GM19193 (cell line): ENCODE data around the gene TREML4.

Experiments used
- POLR2A ChIP-seq: IDR thresholded peaks from 4 replicates; pipeline ENCODE4 v1.6.1; 2011; ENCODE audit not compliant: insufficient read depth, insufficient read length; ENCODE audit errors: extremely low read depth

TREML4 gene

DNA sequence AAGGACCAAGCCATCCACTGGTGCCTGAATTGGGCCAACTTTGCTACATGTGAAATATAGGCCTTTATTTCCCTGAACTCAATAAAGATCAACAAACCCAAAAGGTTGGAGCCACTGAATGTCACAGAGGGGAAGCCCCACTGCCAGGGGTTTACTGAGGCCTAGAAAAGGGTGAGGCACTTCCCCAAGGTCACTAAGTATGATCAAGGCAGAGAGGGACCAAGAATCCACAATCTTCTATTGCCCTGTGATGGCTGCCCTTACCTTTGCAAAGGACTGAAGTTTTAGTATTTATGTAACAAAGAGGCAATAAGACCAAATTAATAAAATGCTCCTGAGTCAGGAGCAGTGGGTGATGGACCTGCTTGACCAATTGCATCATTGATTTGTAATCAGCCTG, 40.3 kb downstream of the TREML4 start:
- TF ChIP-seq POLR2A: no peak

DNA sequence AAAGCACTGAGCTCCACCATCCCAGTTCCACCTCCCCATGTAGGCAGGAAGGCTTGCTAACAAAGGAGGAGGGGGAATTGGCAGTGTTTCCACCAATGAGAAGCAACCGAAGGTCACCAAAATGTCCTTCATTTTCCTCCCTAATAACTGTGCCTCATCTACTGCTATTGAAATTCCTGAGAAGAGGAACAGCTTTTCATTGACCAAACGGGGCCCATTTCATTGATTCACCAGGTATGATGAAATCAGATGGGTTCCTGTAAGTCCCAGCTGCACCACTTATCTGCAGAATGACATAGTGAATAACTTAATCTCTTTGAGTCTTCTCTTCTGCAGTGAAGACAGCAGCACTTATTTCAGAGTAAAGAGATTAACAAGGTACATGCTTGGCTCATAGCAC, 41.0 kb downstream of the TREML4 start:
- no peak for TF ChIP-seq POLR2A

- TF ChIP-seq POLR2A: no peak
These were observed 41.6 kb downstream of the TREML4 start for GRCh38 chr6:41269716-41270115.

GRCh38 chr6:41271901-41272395, 43.8 kb downstream of the TREML4 start:
- TF ChIP-seq POLR2A: no peak

DNA sequence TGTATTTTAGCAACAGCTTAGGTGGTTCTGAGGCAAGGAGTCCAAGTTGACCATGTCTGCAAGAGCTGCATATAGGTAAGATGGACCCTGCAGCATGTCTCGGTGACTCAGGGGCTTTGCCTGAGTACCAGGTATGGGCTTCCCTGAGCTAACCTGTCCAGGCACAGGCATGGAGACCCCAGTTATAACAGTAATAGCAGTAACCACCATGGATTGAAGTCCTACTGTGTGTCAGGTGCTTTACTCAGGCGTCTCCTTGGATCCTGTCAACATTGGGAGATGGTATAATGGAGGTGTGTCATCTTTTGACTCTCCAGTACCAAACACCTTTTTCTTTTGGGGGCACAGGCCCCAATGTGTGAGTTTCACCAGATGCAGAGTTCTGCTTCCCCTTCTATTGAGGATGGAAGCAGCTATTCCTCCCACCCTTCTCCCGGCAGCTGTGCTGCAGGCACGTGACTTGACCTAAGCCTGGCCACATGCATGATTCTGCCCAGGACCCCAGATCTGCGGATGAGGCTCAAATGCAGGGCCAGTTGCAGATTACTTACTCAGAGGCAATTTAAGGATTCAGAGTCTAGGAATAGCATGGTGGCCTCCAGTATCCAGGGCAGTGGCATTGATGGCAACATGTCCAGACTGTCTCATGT, 44.6 kb downstream of the TREML4 start:
- no peak for TF ChIP-seq POLR2A

GRCh38 chr6:41273714-41274113, 45.6 kb downstream of the TREML4 start:
- TF ChIP-seq POLR2A: no peak

- no peak for TF ChIP-seq POLR2A
These were observed 46.1 kb downstream of the TREML4 start for GRCh38 chr6:41274256-41274655.

DNA sequence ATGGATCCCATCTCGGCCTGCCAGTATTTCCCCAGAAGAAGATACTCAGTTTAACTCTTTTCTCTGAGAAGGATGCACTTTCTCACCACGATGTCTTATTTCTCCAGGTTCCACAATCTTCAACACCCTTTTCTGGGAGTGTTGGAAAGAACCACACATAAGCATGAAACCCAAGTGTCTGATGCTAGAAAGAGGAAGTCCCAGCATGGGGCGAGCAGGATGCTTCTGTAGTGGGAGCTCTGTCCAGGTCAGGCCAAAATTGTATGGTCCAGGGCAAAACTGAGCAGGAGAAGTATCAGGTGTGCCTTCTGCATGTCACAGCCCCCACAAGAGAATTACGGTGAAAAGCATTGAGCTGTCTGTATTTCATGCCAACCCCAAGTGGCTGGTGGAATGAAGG, 47.3 kb downstream of the TREML4 start:
- TF ChIP-seq POLR2A: no peak

DNA sequence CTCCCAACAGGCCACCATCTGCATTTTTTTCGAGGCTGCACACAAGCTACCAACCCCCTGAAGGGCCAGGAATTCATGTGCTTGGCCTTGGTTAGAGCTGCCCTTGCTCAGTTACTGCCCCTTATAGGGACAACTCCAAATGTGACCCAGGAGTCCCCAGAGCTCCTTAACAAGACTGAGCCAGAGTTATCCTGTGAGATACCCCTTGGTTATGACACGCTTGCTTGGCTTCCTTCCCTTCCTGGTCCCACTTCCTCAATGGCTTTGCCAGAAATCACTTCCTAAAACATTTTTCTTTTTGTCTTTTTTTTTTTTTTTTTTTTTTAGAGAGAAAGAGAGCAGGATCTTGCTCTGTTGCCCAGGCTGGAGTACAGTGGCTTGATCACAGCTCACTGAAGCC, 49.5 kb downstream of the TREML4 start:
- TF ChIP-seq POLR2A: no peak

GRCh38 chr6:41278699-41279405, 50.7 kb downstream of the TREML4 start:
- TF ChIP-seq POLR2A: no peak

GRCh38 chr6:41280381-41281057, 52.4 kb downstream of the TREML4 start:
- TF ChIP-seq POLR2A: no peak

GRCh38 chr6:41283600-41283999, 55.5 kb downstream of the TREML4 start:
- no peak for TF ChIP-seq POLR2A

- TF ChIP-seq POLR2A: no peak
These were observed 56.6 kb downstream of the TREML4 start for GRCh38 chr6:41284726-41285125.

- no peak for TF ChIP-seq POLR2A
These were observed 58.6 kb downstream of the TREML4 start, which contains the start of gene TREM1 for GRCh38 chr6:41286544-41287346. TREM1 (minus strand) TSS chr6:41286682; CDS start chr6:41286655, 27 bp downstream.
